ENCODE data around the gene NFATC2.

The NFATC2 gene

GRCh38 chr20:51429696-51430095 lies 112.8 kb downstream of the NFATC2 start:
- no peak for DNase-seq (ENCODE audit: low spot score)

- no peak for DNase-seq (ENCODE audit: low spot score)
These were observed 113.4 kb downstream of the NFATC2 start for GRCh38 chr20:51429144-51429482.

GRCh38 chr20:51428401-51429143 lies 113.9 kb downstream of the NFATC2 start:
- peak; percentile 62 for DNase-seq (ENCODE audit: low spot score)

GRCh38 chr20:51427651-51428291 lies 114.7 kb downstream of the NFATC2 start:
- DNase-seq (ENCODE audit: low spot score): no peak

- no peak for DNase-seq (ENCODE audit: low spot score)
These were observed 115.5 kb downstream of the NFATC2 start for GRCh38 chr20:51426718-51427650.

- no peak for DNase-seq (ENCODE audit: low spot score)
These were observed 117.0 kb downstream of the NFATC2 start for GRCh38 chr20:51425347-51426106.

- DNase-seq (ENCODE audit: low spot score): no peak
These were observed 118.0 kb downstream of the NFATC2 start for GRCh38 chr20:51424270-51425117.

GRCh38 chr20:51423810-51424209 lies 118.7 kb downstream of the NFATC2 start:
- DNase-seq (ENCODE audit: low spot score): no peak

- DNase-seq (ENCODE audit: low spot score): no peak
These were observed 119.2 kb downstream of the NFATC2 start for GRCh38 chr20:51423290-51423667.

GRCh38 chr20:51422514-51423289 lies 119.8 kb downstream of the NFATC2 start:
- DNase-seq (ENCODE audit: low spot score): no peak

GRCh38 chr20:51420805-51421204 lies 121.7 kb downstream of the NFATC2 start:
- DNase-seq (ENCODE audit: low spot score): no peak

GRCh38 chr20:51420111-51420510 lies 122.4 kb downstream of the NFATC2 start:
- DNase-seq (ENCODE audit: low spot score): no peak

- DNase-seq (ENCODE audit: low spot score): no peak
These were observed 122.9 kb downstream of the NFATC2 start for GRCh38 chr20:51419646-51420045.

- no peak for DNase-seq (ENCODE audit: low spot score)
These were observed 123.3 kb downstream of the NFATC2 start for GRCh38 chr20:51419231-51419630.

GRCh38 chr20:51418137-51418529 lies 124.4 kb downstream of the NFATC2 start:
- no peak for DNase-seq (ENCODE audit: low spot score)

- no peak for DNase-seq (ENCODE audit: low spot score)
These were observed 125.0 kb downstream of the NFATC2 start for GRCh38 chr20:51417250-51418136.

- DNase-seq (ENCODE audit: low spot score): no peak
These were observed 125.8 kb downstream of the NFATC2 start for GRCh38 chr20:51416532-51417249.

GRCh38 chr20:51413857-51414256 lies 128.7 kb downstream of the NFATC2 start:
- no peak for DNase-seq (ENCODE audit: low spot score)

All from ecto neural progenitor cell (in vitro differentiated cells).